22Rv1 (cell line): ENCODE results near the gene EFCAB9.

Experiments
- CTCF ChIP-seq: fragments of 450-650 bp; IDR thresholded peaks from 2 replicates; pipeline ENCODE4 v1.5.1; 2017; ENCODE audit warnings: mild to moderate bottlenecking
- ZFX ChIP-seq: fragments of 450-650 bp; IDR thresholded peaks from 2 replicates; pipeline ENCODE4 v1.6.1; 2017; ENCODE audit warnings: antibody characterized with exemption, borderline replicate concordance

GRCh38 chr5:172188893-172189692, 4.9 kb upstream of the EFCAB9 start:
- peak; percentile 46 for TF ChIP-seq CTCF
- no peak for TF ChIP-seq ZFX
